ENCODE measurements around the gene AHSP. TPM values are rescaled to one million over a fixed set of nuclear protein-coding genes. Genes with fewer than 3 reads are reported as not detected.

The AHSP gene, protein sequence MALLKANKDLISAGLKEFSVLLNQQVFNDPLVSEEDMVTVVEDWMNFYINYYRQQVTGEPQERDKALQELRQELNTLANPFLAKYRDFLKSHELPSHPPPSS
- polyA plus RNA-seq (2013) = not detected in 2 replicates

DNA sequence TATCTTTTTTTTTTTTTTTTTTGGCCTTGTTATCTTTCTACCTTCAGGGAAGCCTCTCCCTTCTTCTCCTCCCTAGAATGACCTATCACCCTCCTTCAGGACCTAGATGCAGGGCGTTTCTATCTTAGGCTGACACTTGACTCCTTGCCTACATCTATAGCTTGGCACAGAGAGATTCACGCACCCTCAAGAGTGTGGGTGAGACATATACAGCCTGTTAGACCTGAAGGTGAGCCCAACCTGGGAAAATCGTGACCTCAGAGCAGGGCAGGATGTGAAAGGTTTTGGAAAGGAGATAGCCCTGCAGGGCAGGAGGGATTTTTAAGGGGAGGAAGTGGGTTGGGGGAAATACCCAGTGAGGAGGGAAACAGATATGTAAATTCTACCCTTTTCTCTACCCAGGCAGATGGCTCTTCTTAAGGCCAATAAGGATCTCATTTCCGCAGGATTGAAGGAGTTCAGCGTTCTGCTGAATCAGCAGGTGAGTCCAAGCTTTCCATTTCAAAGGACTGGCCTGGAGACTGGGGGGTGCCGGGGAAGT, at the start of gene AHSP:
AHSP (plus strand) TSS at position 167 of the 541 bp plus-strand sequence; CDS start at position 407, 240 bp downstream.
- no peak within 1 kb of the TSS for H3K9ac ChIP-seq (ENCODE audit: low read length)
- no peak within 1 kb of the TSS for H2BK5ac ChIP-seq (ENCODE audit: low read depth, low read length, poor library complexity)
- no peak within 1 kb of the TSS for H2BK12ac ChIP-seq (ENCODE audit: low read length)
- H3K27ac ChIP-seq (ENCODE audit: low read depth, low read length) = no peak within 1 kb of the TSS
- no peaks in the 10 kb centered on the region for H3K79me1 ChIP-seq (ENCODE audit: low read length)
- no peak within 1 kb of the TSS for H3K4me3 ChIP-seq (ENCODE audit: low read depth, low read length)
- no peak within 1 kb of the TSS for H2BK120ac ChIP-seq (ENCODE audit: insufficient read depth, low read length, poor library complexity)
- peaks cover 4% of the 10 kb centered on the region for H3K9me3 ChIP-seq (ENCODE audit: insufficient read depth, low read depth, low read length)
- H2AK5ac ChIP-seq (ENCODE audit: low read length) = no peak within 1 kb of the TSS
- H3K4ac ChIP-seq (ENCODE audit: low read depth, low read length) = no peak within 1 kb of the TSS
- H3K27me3 ChIP-seq (ENCODE audit: insufficient read depth, low read length) = peaks cover 24% of the 10 kb centered on the region
- H3K4me1 ChIP-seq (ENCODE audit: control insufficient read depth in 1 of 2, insufficient read depth in 2 of 2, low read length in 2 of 2) = peaks cover 0 to 4% of the 10 kb centered on the region in 2 experiments
- H3K4me2 ChIP-seq (ENCODE audit: low read length) = no peak within 1 kb of the TSS
- H3K23ac ChIP-seq (ENCODE audit: low read length) = no peak within 1 kb of the TSS
- H4K12ac ChIP-seq (ENCODE audit: low read depth, low read length) = no peak within 1 kb of the TSS
- H4K91ac ChIP-seq (ENCODE audit: low read depth, low read length) = no peak within 1 kb of the TSS
- H4K8ac ChIP-seq (ENCODE audit: low read depth, low read length) = no peak within 1 kb of the TSS
- no peak within 1 kb of the TSS for H3K14ac ChIP-seq (ENCODE audit: low read length)
- no peaks in the 10 kb centered on the region for H3K36me3 ChIP-seq (ENCODE audit: control insufficient read depth in 1 of 2, insufficient read depth in 2 of 2, low read length in 2 of 2)
- WGBS (ENCODE audit: extremely low coverage, insufficient coverage, insufficient read length) = no CpG with 5 or more reads among the region's 6 CpGs
- no peaks in the 10 kb centered on the region for H3K79me2 ChIP-seq (ENCODE audit: control insufficient read depth, insufficient read depth, low read length, poor library complexity)
- no peak for DNase-seq
- no peak within 1 kb of the TSS for H3K18ac ChIP-seq (ENCODE audit: low read length)
- H2AFZ ChIP-seq (ENCODE audit: insufficient read depth, low read length, poor library complexity) = no peak within 1 kb of the TSS

DNA sequence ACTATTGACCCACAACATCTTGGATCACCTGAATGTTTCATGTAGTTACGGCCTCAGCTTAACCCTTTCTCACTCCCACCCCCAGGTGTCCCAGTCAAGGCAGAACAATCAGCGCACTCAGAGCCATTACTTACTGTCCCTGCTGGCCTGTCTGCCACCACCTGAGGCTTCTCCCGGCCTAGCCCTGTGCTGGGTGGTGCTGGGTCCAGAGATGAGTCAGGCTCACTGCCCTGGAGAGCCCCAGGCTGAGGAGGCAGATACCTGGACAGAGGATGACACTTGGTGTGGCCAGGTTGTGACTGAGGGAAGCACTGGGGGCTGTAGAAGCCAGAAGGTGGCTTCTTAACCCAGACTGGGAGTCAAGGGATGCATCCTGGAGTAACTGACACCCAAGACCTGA, 48.7 kb upstream of the AHSP start:
- Histone ChIP-seq H3K79me2 (ENCODE audit: control insufficient read depth, insufficient read depth, low read length, poor library complexity) (peaks cover 2% of the 10 kb centered on the region), H3K27me3 (ENCODE audit: insufficient read depth, low read length) (peaks cover 12% of the 10 kb centered on the region), H4K8ac (ENCODE audit: low read depth, low read length) (no peak overlapping the region), H3K18ac (ENCODE audit: low read length) (no peak overlapping the region), H4K12ac (ENCODE audit: low read depth, low read length) (no peak overlapping the region), H3K27ac (ENCODE audit: low read depth, low read length) (no peak overlapping the region), H3K14ac (ENCODE audit: low read length) (no peak overlapping the region), H2BK120ac (ENCODE audit: insufficient read depth, low read length, poor library complexity) (no peak overlapping the region), H3K9me3 (ENCODE audit: insufficient read depth, low read depth, low read length) (peaks cover 2% of the 10 kb centered on the region), H4K91ac (ENCODE audit: low read depth, low read length) (no peak overlapping the region), H2AFZ (ENCODE audit: insufficient read depth, low read length, poor library complexity) (no peak overlapping the region), H3K4me2 (ENCODE audit: low read length) (no peak overlapping the region), H3K4ac (ENCODE audit: low read depth, low read length) (no peak overlapping the region), H3K79me1 (ENCODE audit: low read length) (peaks cover 3% of the 10 kb centered on the region), H3K4me1 (ENCODE audit: control insufficient read depth in 1 of 2, insufficient read depth in 2 of 2, low read length in 2 of 2) (peaks cover 11 to 14% of the 10 kb centered on the region in 2 experiments), H3K23ac (ENCODE audit: low read length) (no peak overlapping the region), H2BK5ac (ENCODE audit: low read depth, low read length, poor library complexity) (no peak overlapping the region), H3K36me3 (ENCODE audit: control insufficient read depth in 1 of 2, insufficient read depth in 2 of 2, low read length in 2 of 2) (peaks cover 14 to 20% of the 10 kb centered on the region in 2 experiments), H3K9ac (ENCODE audit: low read length) (no peak overlapping the region), H3K4me3 (ENCODE audit: low read depth, low read length) (no peak overlapping the region), H2BK12ac (ENCODE audit: low read length) (no peak overlapping the region), H2AK5ac (ENCODE audit: low read length) (no peak overlapping the region)
- DNase-seq = peak; percentile 57 to 64
- no CpG with 5 or more reads among the region's 3 CpGs for WGBS (ENCODE audit: extremely low coverage, insufficient coverage, insufficient read length)

DNA sequence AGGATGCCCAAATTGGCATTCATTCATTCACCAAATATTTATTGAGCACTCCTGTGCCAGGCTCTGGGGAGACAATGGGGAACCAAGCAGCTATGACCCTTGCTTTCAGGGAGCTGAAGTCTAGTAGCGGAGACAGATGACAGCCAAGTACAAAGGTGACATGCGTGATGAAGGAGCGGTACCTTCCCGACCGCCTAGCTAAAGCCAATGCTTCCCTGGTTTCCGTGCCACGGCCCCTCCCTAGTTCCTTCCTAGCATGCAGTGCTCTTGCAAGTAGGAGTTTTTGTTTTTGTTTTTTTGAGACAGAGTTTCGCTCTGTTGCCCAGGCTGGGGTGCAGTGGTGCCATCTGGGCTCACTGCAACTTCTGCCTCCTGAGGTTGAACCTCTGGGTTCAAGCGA, 47.9 kb upstream of the AHSP start:
- H3K9ac ChIP-seq (ENCODE audit: low read length) = no peak overlapping the region
- no peak overlapping the region for H4K91ac ChIP-seq (ENCODE audit: low read depth, low read length)
- peaks cover 8 to 12% of the 10 kb centered on the region in 2 experiments for H3K36me3 ChIP-seq (ENCODE audit: control insufficient read depth in 1 of 2, insufficient read depth in 2 of 2, low read length in 2 of 2)
- H4K8ac ChIP-seq (ENCODE audit: low read depth, low read length) = no peak overlapping the region
- no peak overlapping the region for H2BK12ac ChIP-seq (ENCODE audit: low read length)
- H3K27ac ChIP-seq (ENCODE audit: low read depth, low read length) = no peak overlapping the region
- no peak overlapping the region for H2BK120ac ChIP-seq (ENCODE audit: insufficient read depth, low read length, poor library complexity)
- no peak overlapping the region for H3K4me3 ChIP-seq (ENCODE audit: low read depth, low read length)
- no peak overlapping the region for H3K14ac ChIP-seq (ENCODE audit: low read length)
- DNase-seq = no peak
- H3K4me2 ChIP-seq (ENCODE audit: low read length) = no peak overlapping the region
- no peak overlapping the region for H3K23ac ChIP-seq (ENCODE audit: low read length)
- H3K79me1 ChIP-seq (ENCODE audit: low read length) = peaks cover 3% of the 10 kb centered on the region
- H3K9me3 ChIP-seq (ENCODE audit: insufficient read depth, low read depth, low read length) = peaks cover 4% of the 10 kb centered on the region
- H4K12ac ChIP-seq (ENCODE audit: low read depth, low read length) = no peak overlapping the region
- H2AFZ ChIP-seq (ENCODE audit: insufficient read depth, low read length, poor library complexity) = no peak overlapping the region
- H3K27me3 ChIP-seq (ENCODE audit: insufficient read depth, low read length) = peaks cover 10% of the 10 kb centered on the region
- peaks cover 11 to 14% of the 10 kb centered on the region in 2 experiments for H3K4me1 ChIP-seq (ENCODE audit: control insufficient read depth in 1 of 2, insufficient read depth in 2 of 2, low read length in 2 of 2)
- no peak overlapping the region for H3K4ac ChIP-seq (ENCODE audit: low read depth, low read length)
- peaks cover 2% of the 10 kb centered on the region for H3K79me2 ChIP-seq (ENCODE audit: control insufficient read depth, insufficient read depth, low read length, poor library complexity)
- no CpG with 5 or more reads among the region's 9 CpGs for WGBS (ENCODE audit: extremely low coverage, insufficient coverage, insufficient read length)
- H2BK5ac ChIP-seq (ENCODE audit: low read depth, low read length, poor library complexity) = no peak overlapping the region
- no peak overlapping the region for H3K18ac ChIP-seq (ENCODE audit: low read length)
- no peak overlapping the region for H2AK5ac ChIP-seq (ENCODE audit: low read length)

DNA sequence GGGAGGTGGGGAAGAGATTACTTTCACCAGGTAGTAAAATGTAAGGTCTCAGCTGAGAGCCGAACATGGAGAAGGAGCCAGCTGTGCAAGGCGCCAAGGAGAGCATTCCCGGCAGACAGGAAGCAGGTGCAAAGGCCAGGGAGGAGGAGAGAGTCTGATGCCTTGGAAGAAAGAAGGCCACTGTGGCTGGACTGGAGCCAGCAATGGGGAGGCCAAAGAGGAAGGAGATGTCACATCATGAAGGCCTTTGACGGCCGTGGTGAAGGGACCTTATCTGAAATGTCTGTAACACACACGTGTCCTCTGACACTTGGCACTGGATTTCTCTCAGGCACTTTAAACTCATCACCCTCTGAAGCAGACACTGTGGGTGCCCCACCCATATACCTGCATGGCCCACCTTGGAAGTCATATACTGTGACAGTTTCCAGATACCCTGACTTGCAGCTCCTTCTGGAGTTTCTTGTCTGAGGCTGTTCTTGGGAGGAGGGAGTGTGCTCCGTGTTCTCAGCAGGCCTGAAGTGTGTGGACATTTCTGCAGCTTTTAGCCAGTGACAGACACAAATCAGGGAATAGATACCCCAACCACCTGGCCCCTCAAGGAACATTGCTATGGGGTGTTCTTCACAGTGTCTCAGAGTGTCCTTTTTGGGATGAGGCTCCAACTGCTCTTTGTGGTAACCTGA, 46.7 kb upstream of the AHSP start:
- Histone ChIP-seq H2AFZ (ENCODE audit: insufficient read depth, low read length, poor library complexity) (no peak overlapping the region), H4K91ac (ENCODE audit: low read depth, low read length) (no peak overlapping the region), H3K79me1 (ENCODE audit: low read length) (peaks cover 3% of the 10 kb centered on the region), H3K14ac (ENCODE audit: low read length) (no peak overlapping the region), H3K18ac (ENCODE audit: low read length) (no peak overlapping the region), H3K27me3 (ENCODE audit: insufficient read depth, low read length) (peaks cover 10% of the 10 kb centered on the region), H3K9ac (ENCODE audit: low read length) (no peak overlapping the region), H2BK5ac (ENCODE audit: low read depth, low read length, poor library complexity) (no peak overlapping the region), H3K27ac (ENCODE audit: low read depth, low read length) (no peak overlapping the region), H3K79me2 (ENCODE audit: control insufficient read depth, insufficient read depth, low read length, poor library complexity) (peaks cover 2% of the 10 kb centered on the region), H3K4ac (ENCODE audit: low read depth, low read length) (no peak overlapping the region), H3K36me3 (ENCODE audit: control insufficient read depth in 1 of 2, insufficient read depth in 2 of 2, low read length in 2 of 2) (peaks cover 6 to 7% of the 10 kb centered on the region in 2 experiments), H3K23ac (ENCODE audit: low read length) (no peak overlapping the region), H4K8ac (ENCODE audit: low read depth, low read length) (no peak overlapping the region), H3K4me1 (ENCODE audit: control insufficient read depth in 1 of 2, insufficient read depth in 2 of 2, low read length in 2 of 2) (peaks cover 11 to 14% of the 10 kb centered on the region in 2 experiments), H3K4me3 (ENCODE audit: low read depth, low read length) (no peak overlapping the region), H3K9me3 (ENCODE audit: insufficient read depth, low read depth, low read length) (peaks cover 4% of the 10 kb centered on the region), H3K4me2 (ENCODE audit: low read length) (no peak overlapping the region), H4K12ac (ENCODE audit: low read depth, low read length) (no peak overlapping the region), H2BK120ac (ENCODE audit: insufficient read depth, low read length, poor library complexity) (no peak overlapping the region), H2AK5ac (ENCODE audit: low read length) (no peak overlapping the region), H2BK12ac (ENCODE audit: low read length) (no peak overlapping the region)
- WGBS (ENCODE audit: extremely low coverage, insufficient coverage, insufficient read length) = no CpG with 5 or more reads among the region's 7 CpGs
- DNase-seq = no peak
